GM23338 (cell line): ENCODE measurements around the gene NCKIPSD.

ENCODE experiments used
- EZH2 ChIP-seq: fragments of 200-600 bp; sonication (generic); IDR thresholded peaks from one replicate; pipeline ENCODE4 v1.8.0; 2017; ENCODE audit warnings: antibody characterized with exemption, mild to moderate bottlenecking, low read depth; ENCODE audit not compliant: unreplicated experiment
- EZH2phosphoT487 ChIP-seq: fragments of 200-600 bp; sonication (generic); IDR thresholded peaks from one replicate; pipeline ENCODE4 v1.8.1; 2018; ENCODE audit warnings: antibody characterized with exemption; ENCODE audit not compliant: unreplicated experiment
- NANOG ChIP-seq: IDR thresholded peaks from 2 replicates; pipeline ENCODE4 v1.6.1; 2016; ENCODE audit warnings: antibody characterized with exemption, borderline replicate concordance
- POLR2AphosphoS5 ChIP-seq: IDR thresholded peaks from 2 replicates; pipeline ENCODE4 v1.6.1; 2016; ENCODE audit warnings: antibody characterized with exemption, low read depth
- STAT1 ChIP-seq: IDR thresholded peaks from one replicate; pipeline ENCODE4 v1.6.1; 2016; ENCODE audit warnings: antibody characterized with exemption; ENCODE audit not compliant: unreplicated experiment
- ZNF114 ChIP-seq: fragments of 250-450 bp; sonication (Bioruptor Pico); IDR thresholded peaks from 2 replicates; pipeline ENCODE4 v1.5.0; 2020; ENCODE audit warnings: mild to moderate bottlenecking, moderate library complexity
- TF ChIP-seq, protein P1 (sequence below), 2 experiments: fragments of 200-600 bp in 1 of 2; sonication (generic) in 1 of 2; conservative IDR thresholded peaks; 2 replicates each; pipeline versions ENCODE4 v1.5.1 to v1.6.1; 2016 to 2017; ENCODE audit warnings: antibody characterized with exemption in 2 of 2, low read depth in 2 of 2, mild to moderate bottlenecking in 2 of 2, moderate library complexity in 1 of 2

DNA sequence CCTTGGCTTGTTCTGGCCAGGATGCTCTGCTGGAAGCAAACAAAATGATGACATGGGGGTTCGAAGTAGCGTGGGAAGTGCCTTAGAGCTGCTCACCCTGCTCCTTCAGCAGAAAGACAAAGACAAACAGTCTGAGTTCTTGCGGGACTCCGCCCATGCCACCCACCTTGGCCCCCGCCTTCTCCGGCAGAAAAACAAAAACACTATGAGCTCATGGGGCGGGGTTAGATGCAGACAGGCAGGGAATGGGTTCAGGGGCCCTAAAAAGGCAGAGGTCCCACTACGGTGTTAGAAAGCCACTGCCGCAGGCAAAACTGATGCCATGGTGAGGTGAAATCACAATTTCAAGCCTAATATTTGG is 9.7 kb upstream of the NCKIPSD start:
- TF ChIP-seq STAT1 (no peak), POLR2AphosphoS5 (no peak), EZH2 (no peak), NANOG (no peak), ZNF114 (CRISPR knock-in tag) (no peak), EZH2phosphoT487 (no peak)
- TF ChIP-seq, protein P1, sequence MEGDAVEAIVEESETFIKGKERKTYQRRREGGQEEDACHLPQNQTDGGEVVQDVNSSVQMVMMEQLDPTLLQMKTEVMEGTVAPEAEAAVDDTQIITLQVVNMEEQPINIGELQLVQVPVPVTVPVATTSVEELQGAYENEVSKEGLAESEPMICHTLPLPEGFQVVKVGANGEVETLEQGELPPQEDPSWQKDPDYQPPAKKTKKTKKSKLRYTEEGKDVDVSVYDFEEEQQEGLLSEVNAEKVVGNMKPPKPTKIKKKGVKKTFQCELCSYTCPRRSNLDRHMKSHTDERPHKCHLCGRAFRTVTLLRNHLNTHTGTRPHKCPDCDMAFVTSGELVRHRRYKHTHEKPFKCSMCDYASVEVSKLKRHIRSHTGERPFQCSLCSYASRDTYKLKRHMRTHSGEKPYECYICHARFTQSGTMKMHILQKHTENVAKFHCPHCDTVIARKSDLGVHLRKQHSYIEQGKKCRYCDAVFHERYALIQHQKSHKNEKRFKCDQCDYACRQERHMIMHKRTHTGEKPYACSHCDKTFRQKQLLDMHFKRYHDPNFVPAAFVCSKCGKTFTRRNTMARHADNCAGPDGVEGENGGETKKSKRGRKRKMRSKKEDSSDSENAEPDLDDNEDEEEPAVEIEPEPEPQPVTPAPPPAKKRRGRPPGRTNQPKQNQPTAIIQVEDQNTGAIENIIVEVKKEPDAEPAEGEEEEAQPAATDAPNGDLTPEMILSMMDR (conservative IDR thresholded peaks at IDR 0.05; ENCODE audit: low read depth in 2 of 2) = no peak
